Colon (tissue), 2 donors: Measurements from ENCODE around the gene URM1.

Experiments
- FAIRE-seq: peaks from 2 replicates; lab custom pipeline; 2012; peaks lifted over from hg19 to GRCh38; lab: Jason Lieb, UNC
- donor health status: control.
- donor health status: control.

The URM1 gene

GRCh38 chr9:128349125-128349524 is 22.0 kb upstream of the URM1 start:
- FAIRE-seq = no peak

GRCh38 chr9:128349772-128350171 is 21.4 kb upstream of the URM1 start:
- FAIRE-seq = no peak

DNA sequence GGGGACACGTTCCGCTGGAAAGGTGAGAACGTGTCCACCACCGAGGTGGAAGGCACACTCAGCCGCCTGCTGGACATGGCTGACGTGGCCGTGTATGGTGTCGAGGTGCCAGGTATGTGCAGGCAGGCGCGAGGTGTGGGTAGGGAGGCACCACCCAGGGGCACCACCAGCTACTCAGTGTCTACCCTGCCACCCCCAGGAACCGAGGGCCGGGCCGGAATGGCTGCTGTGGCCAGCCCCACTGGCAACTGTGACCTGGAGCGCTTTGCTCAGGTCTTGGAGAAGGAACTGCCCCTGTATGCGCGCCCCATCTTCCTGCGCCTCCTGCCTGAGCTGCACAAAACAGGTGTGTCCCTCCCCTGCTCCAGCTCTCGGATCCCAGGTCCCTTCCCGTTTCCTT is 15.7 kb upstream of the URM1 start:
- no peak for FAIRE-seq

- FAIRE-seq = no peak
Measured at GRCh38 chr9:128358090-128358489, 13.1 kb upstream of the URM1 start.

- FAIRE-seq = no peak
Measured at GRCh38 chr9:128358861-128359260, 12.3 kb upstream of the URM1 start.

DNA sequence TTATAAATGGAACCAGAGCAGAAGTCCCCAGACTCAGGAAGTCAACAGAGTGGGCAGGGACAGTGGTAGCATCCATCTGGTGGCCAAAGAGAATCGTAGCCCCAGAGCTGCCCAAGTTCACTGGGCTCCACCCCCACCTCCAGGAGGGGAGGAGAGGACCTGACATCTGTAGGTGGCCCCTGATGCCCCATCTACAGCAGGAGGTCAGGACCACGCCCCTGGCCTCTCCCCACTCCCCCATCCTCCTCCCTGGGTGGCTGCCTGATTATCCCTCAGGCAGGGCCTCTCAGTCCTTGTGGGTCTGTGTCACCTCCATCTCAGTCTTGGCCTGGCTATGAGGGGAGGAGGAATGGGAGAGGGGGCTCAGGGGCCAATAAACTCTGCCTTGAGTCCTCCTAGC is 10.3 kb upstream of the URM1 start:
- FAIRE-seq = no peak

GRCh38 chr9:128361296-128361985 is 9.7 kb upstream of the URM1 start:
- no peak for FAIRE-seq

DNA sequence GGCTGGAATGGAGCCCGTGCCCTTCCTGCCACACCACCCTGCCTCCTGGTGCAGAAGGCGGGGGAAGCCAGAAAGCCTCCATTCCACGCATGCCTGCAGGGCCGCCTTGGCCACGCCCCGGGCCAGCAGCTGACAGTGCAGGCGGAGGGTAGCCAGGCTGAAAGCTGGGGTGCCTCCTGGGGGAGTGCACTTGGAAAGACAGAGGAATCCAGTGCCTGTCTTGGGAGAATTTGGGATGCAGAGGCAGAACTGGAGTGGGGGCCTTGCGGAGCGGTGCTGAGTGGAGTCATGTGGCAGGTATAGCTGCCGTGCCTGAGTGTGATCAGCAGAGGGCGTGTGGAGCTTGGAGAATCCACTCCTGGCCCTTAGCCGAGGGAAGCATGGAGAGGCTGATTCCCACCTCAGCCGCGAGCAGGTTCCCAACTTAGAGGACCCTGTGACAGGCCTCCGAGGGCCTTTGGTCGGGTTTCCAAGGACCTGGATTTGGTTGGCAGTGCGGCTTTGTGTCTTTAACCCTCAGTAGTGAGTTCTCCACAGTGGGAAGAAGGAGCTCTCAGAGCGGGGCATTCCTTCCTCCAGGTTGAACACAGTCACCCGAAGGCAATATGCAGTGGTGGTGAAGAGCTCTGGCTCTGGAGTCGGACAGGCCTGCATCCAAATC is 9.1 kb upstream of the URM1 start:
- no peak for FAIRE-seq

DNA sequence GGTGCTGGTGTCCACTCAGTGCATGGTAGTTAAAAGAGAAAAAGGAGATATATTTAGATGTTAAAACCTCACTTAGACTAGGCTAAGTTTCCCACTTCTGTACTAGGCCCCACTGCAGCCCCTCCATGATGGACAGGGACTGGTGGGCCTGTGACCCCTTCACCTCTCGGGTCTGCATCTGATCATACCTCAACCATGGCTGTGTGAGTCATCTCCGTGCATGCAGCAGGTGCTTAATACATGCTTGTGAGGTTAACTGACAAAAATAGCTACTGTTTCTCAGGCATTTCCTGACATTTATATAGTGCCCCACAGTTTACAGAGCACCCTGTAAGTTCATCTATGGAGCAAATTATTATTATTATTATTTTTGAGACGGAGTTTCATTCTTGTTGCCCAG is 8.4 kb upstream of the URM1 start:
- no peak for FAIRE-seq

DNA sequence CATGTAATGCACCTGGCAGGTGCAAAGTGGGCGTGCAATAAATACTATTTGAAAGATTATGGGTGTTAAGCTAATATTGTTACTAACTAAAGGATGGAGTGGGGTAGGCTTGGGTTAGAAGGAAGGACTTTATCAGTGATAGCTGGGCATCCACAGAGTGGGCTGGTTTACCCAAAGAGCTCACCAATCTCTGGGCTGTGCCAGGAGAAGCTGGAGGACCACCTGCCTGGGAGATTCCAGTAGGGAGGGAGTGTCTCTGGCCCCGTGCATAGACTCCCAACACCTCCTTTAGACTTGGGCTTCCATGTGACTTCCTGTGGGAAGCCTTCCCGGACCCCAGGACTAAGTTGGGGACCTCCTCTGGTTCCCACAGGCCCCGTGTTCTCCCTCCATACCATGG is 5.6 kb upstream of the URM1 start:
- no peak for FAIRE-seq

GRCh38 chr9:128369024-128369706 is 2.0 kb upstream of the URM1 start:
- no peak for FAIRE-seq

- FAIRE-seq = no peak
Measured at GRCh38 chr9:128370367-128370751, 815 bp upstream of the URM1 start.

DNA sequence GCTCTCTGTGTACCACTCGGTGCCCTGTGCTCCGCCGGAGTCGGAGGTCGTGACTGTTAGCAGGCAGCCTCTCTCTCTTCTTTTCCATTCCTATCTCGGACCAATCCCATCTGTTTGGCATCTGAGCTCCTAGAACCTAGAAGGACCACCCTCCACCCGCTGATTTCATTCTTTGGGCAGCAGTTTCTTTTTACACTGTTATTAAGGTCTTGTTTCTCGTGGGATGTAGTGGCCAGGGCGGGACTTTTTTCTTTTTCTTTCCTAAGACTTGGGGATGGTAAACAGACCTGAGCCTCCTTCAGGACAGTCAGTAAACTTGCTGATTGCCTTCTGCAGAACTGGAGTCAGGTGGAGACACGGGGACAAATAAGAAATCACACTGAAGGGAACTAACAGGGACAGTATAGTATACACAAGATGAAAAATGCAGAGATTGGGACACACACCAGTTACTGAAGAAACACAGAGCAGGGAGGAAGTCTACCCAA is 500 bp downstream of the URM1 start:
- no peak for FAIRE-seq

GRCh38 chr9:128372188-128372641 is 1.0 kb downstream of the URM1 start:
- FAIRE-seq = no peak

GRCh38 chr9:128372784-128373183 is 1.6 kb downstream of the URM1 start:
- FAIRE-seq = no peak

- FAIRE-seq = no peak
Measured at GRCh38 chr9:128374221-128374675, 3.1 kb downstream of the URM1 start.

DNA sequence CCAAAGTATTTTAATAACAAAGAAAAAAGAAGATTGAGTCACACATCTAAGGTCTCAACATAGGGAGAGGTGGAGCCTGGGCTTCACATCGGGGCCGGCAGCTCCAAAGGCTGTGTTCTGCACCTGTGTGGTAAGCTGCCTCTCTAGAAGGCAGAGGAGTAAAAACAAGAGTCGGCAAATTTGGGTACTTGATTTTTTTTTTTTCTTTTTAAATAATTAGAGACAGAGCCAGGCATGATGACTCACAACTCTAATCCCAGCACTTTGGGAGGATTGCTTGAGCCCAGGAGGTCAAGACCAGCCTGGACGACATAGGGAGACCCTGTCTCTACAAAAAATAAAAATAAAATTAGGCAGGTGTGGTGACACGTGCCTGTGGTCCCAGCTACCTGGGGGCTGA is 4.7 kb downstream of the URM1 start:
- no peak for FAIRE-seq

DNA sequence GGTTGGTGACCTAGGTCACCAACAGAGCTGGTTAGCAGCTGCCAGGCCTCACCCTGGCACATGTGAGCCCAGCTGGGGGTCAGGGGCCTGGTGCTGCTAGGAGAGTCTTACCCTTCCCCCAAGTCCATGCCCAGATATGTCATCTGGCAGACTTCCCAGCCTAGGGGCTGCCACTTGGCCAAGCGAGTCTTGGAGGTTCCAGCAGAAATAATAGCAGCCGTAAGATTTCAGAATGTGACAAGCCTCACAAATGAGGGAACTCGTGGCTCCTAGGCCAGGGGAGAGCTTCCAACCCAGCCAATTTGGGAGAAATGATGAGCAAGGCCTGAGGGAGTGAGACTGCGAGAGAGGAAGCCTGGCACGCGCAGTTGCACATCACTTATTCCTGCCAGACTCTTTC is 11.1 kb downstream of the URM1 start:
- no peak for FAIRE-seq

DNA sequence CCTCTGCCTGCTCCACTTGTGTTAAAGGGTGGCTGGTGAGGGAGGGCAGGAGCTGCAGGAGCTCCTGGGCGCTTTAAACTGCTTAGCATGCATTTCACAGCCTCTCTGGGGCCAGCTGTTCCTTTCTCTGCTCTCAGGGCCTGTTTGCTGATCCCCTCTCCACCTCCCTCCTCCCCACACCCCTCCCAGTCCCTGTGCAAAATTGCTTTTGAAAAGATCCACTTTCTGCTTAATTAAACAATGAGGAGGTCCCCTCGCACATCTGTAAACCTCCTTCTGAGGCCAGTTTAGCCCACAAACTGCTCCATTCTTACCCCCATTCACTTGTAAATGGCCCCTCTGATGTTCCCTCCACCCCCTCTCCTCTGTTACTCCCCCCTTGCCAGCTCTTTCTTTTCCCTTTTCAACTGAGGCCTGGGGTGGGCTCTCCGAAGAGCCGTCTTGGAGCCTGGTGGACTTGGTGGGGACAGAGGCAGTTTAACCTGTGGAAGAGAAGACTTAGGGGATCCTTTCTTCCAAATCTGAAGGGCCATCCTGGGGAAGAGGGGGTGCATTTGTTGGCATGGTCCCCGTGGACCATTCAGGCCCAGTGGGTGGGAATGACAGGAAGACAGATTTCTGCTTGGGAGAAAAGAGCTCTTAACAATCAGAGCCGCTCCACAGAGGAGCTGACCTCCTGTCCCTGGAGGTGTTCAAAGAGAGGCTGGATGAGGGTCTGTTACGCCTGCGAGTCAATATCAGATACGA is 12.0 kb downstream of the URM1 start:
- no peak for FAIRE-seq

- no peak for FAIRE-seq
Measured at GRCh38 chr9:128383791-128384190, 12.6 kb downstream of the URM1 start.

DNA sequence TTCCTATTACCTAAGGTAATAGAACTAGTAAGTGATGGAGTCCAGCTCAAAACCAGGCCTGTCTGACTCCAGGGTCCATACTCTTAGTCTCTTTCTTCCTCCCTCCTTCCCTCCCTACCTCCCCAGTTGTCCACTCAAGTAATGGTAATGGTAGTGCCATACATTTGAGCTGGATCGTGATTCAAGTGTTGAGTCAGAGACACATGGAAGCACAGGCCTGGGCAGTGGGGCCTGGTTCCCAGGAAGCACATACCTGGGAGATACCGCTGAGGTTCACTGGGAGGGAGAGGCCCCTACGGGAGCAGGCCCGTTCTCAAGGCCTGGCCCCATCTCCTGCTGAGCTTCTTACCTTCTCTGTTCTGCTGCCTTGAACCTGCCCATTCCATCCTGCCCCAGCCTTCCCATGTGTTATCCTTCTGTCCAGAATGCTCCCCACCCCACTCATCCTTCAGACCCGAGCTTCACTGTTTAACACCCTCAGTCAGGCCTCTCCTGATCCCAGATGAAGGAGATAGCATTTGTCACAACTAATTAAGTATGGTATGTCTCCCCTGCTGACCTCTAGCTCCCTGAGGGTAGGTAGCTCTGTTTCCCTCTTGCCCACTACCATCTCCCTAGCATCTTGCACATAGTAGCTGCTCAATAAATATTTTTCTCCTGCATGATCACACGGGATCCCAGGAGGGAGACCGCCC is 13.8 kb downstream of the URM1 start:
- FAIRE-seq = no peak
